UCSD-AML1 (cell line): ENCODE measurements around the gene WDFY4.

Experiments used
- DNase-seq: peaks from one replicate; lab custom pipeline; 2025; ENCODE audit not compliant: unreplicated experiment; lab: John Stamatoyannopoulos, UW

WDFY4 gene

DNA sequence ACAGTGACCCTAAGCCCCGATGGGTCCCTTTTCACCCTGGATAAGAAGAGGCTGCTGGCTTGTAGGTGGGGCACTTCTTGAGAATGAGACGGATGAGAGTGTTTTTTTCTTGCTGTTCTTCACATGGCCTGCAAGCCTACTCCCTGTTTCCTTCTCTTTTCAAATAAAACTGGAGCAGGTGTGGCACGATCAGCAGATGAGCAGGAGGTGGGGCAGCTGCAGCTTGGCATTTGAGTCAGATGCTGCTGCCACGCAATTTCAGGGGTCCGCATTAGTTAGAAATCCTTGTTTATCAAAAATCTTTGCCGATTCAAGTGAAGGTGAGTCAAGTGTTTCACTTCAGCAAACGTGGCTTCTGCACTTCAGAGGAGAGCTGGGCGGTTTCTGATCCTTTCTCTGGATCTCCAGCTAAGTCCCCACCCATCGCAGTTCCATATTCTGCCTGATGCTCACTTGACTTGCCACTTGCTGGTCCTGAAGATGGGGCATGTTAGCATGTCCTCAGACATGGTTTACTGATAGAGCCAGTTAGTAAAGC, 20.8 kb downstream of the WDFY4 start:
- no peak for DNase-seq

DNA sequence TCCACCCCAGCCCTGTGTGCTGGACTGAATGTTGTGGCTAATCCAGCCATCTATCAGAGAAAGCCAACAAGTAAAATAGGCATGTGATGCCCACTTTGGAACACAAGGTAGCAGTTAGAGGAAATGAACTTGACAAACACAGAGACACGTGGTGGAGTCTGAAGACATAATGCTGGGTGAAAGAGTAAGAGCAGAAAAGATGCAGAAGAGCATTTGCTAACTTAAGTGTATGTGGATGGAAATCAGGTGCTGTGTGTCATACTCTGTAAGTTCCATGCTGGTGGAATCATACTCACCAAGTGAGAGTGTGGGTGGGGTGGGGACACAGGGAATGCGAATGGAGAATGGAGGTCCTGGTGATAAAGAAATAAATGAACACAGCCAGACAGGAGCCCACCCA, 22.8 kb downstream of the WDFY4 start:
- DNase-seq: no peak

DNA sequence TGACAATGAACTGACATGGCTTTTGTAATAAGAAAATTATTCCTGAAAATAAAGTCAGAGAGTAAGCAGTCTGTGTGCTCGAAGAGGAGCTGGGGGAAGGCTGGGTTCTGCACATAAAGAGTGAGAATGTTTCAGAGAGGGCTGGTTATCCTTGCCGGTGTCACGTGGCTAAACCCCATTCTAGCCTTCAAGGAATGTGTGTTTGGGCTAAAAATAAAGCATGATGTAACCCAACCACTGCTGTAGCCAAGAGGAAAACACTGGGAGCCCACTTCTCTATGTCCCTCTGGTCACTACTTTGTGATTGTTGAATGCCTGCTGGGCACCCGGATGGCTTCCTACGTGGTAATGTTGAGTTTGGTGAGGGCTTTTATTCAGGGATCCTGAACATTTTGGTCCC, 23.5 kb downstream of the WDFY4 start:
- DNase-seq: no peak

DNA sequence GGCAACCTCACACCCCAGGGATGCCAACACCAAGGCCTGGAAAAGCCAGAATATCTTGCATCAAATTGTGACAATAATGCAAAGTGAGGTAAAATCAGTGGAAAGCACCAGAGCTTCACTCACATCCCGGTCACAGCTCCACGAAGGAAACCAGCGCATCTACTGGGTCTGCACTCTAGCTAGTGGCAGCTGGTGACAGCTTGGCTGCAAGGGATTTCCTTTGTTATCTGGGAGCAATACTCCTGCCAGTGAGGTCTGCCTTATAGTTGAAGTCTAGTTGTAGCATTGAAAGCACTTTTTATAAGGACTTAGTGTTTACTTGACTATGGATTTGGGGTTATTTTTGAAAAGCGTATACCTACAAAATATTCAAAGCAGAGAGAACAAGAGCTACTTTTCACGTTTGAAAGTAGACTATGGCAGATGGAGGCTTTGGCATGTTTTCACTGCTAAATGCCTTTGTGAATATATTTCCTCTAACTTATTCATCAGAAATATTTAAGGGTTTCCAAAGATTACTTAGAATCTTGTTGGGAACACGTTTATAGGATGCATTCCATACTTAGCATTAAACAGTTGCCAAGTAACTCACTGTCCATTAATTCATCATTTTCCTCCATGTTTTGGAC, 26.1 kb downstream of the WDFY4 start:
- DNase-seq: no peak

DNA sequence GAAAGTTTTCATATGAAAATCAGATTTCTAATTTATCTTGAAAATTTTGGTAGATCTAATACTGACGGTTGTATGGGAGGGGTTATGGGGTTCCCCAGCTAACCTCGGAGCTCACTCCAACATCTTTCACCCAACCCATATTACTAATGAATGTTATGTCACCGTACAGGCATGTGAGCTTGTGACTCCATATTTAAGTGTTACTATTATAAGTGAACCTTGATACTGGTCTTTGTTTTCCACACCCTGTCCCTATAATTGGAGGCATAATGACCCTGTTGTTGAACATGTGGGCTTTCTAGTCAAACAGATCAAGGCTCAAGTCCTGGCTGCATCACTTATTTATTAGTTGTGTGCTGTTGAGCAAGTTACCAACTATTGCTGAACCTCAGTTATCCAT, 27.2 kb downstream of the WDFY4 start:
- DNase-seq: no peak

DNA sequence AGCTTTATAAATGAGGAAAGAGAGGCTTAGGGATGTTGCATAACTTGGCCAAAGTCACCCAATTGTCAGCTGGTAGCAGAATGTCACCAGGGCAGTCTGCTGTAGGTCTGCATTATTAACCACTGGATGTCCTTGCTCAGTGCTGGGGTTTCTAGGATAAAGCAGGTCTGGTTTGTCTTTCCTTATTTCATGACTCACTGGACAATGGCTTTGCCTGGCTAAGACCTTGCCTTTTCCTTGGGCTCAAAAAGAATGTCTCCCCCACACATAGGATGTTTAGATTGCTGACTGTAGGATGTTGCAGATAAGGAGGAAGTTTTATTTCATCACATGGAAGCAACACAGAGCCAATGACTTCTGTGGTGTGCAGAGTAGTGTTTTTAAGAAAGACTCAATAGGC, 29.4 kb downstream of the WDFY4 start:
- DNase-seq: no peak

DNA sequence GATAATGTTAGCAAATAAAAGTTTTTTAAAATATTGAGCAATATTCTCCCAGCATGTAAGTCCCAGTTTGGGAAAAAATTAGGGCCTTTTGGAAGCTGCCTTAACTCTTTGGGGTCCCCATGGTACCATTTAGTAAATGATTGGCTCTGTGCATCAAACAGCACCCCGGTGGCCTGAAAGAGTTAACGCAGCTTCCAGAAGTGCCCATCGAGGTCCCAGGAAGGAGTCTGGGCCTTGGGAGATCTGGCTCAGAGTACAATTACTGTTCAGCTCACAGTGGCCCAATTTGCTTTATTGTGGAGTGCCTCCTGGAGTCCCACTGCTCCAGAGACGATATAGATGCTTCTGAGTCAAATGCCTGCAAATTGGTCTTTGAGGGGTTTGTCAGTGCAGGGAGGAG, 31.7 kb downstream of the WDFY4 start:
- DNase-seq: no peak

DNA sequence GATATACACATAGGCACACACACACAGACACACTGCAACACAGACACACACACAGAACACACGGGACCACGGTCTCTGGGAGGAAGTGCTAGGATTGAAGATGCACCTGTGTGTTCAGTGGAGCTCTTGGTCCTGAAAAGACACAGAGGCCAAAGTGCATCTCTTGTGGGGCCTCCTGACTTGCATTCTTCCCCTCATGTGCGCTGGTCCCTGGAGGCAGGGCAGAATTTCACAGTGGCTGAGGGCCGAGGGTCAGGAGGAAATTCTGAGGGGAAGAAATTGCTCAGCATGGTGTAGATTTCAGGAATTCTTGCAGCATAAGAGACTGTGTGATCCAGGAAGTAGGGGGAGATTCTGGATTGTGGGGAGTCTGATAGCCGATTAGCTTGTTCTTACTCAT, 35.9 kb downstream of the WDFY4 start:
- DNase-seq: no peak

DNA sequence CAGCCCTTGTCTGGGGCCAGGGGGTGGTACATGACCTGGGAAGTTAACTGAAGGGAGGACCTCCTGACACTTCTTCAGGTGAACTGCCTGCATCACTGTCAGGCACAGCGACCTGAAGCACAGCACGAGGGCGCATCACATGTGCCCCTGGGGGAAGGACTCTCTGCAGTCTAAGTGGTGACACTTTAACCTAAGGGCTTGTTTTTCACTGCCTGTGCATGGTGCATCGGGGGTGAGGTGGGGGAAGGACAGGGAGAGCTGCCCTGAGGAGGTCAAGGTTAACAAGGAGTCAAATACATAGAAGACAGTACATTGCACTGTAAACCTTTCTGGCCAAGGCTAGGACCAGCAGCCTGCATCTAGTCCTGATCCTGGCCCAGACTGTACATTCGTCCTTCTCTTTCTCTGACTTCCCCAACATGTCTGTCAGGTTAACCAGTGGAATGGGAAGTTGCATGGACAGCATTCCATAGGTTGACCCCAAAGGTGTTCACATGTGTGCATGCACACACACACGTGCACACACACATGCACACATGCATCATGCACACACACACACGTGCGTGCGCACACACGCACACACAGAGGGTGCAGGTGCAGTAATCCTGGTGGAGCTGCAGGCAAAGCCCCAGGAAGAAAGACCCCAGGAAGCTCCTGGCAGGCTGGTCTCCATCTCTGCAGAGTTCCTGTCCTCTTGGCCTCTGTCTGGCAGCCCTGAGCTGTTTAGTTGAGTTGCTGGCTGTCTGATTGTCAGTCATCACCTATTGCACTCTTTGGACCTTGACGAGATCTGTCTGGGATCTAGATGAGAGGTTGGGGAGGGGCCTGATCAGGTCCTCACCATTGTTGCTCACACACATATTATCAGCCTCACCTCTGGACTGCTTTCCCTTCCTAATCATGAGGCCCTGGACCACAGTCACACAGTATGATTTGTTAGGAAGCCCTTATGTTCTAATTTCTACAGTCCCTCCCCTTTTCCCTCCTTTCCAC, 37.8 kb downstream of the WDFY4 start:
- DNase-seq: no peak

DNA sequence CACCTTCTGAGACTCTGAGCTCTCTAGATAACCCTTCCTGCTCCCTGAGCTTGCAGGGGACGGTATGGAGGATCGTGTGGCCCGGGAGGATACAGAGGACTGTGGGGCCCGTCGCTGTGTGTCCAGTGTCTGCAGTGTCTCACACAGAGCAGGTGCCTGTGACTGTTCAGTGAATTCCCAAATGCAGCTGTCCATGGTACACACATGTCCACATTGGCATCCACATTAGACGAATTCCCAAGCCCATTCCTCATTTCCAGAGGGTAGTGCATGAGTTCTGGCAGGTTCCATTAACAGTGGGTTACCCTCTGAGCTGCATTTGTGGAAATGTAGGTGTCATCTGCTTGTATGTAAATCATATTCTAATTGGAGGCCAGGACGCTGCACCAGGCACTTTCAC, 39.5 kb downstream of the WDFY4 start:
- DNase-seq: no peak

DNA sequence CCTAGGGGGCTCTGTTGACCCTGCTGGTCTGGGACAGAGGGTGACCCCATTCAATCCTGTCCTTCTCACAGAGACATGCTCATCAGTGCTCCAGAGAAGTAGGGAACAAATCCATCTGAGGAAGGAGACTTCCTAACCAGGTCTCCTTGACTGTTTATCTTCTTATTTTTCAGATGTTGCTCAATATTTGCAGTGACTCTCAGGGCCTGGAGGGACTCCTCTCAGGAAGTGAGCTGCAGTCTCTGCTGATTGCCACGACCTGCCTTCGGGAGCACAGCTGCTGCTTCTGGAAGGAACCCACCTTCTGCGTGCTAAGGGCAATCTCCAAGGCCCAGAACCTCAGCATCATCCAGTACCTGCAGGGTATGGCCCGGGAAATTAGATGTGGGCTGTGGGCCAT, 41.0 kb downstream of the WDFY4 start:
- DNase-seq: no peak

DNA sequence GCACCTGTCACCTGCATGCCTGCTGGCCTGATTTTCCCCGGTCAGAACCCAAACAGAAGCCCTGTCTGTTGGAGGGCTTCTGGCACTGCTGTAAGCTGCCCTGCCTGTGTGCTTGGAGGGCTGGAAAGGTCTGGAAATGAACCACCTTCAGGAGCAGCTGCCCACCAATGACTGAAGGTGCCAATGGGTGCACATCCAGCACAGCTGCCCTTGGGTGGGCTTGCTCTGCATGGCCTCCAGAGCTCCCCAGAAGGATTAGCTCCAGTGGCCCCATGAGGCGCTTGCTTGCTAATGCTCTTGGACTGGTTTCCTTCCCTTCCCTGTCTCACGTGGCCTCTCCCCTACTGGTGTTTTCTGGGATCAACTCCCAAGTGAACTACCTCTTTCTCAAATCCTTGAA, 43.2 kb downstream of the WDFY4 start:
- DNase-seq: no peak

DNA sequence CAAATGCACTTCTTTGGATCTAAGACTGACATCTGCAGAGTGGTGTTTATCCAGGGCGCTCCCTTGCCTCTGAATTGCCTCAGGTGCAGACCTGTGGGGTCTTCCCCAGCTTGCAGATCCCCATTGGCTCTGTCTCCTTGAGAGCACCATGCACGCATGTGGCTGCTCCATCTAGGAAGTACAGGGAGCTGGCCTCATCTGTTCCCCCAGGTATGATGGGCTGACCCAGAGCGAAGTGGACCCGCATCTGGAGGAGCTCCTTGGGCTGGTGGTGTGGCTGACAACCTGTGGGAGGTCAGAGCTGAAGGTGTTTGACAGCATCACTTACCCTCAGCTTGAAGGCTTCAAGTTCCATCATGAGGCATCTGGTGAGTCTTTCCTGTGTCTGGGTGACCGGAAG, 44.5 kb downstream of the WDFY4 start:
- no peak for DNase-seq

DNA sequence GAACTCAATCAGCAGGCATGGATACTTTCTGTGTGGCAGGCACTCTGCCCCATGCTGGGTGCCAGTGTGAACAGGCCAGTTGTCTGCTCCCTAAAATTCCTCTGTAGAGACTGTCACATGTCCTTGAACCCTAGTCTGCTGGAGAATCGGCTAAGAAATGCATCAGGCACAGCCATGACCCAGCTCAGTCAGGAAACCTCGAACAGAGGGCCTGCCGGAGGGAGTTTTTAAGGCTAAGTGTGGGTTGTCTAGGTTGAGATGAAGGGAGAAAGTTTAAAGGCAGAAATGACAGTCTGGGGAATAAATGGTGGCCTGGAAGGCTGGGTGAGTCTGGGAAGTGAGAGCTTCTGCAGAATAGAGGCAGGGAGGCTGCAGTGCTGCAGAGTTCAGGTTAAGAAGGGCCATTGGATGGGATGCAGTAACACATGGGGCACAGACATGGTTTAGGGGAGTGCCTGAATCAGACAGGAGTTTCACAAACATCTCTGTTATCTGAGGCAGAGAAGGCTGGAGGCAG, 45.3 kb downstream of the WDFY4 start:
- DNase-seq: no peak

DNA sequence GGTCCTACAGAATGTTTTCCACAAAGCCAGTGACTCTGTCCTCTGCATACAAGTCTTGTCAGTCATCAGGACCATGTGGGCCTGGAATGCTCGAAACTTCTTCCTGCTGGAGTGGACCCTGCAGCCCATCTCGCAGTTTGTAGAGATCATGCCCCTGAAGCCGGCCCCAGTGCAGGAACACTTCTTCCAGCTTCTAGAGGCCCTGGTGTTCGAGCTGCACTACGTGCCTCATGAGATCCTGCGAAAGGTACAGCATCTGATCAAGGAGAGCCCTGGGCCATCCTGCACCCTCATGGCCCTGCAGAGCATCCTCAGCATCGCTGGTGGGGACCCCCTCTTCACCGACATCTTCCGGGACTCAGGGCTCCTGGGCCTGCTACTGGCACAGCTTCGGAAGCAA, 46.5 kb downstream of the WDFY4 start:
- no peak for DNase-seq

DNA sequence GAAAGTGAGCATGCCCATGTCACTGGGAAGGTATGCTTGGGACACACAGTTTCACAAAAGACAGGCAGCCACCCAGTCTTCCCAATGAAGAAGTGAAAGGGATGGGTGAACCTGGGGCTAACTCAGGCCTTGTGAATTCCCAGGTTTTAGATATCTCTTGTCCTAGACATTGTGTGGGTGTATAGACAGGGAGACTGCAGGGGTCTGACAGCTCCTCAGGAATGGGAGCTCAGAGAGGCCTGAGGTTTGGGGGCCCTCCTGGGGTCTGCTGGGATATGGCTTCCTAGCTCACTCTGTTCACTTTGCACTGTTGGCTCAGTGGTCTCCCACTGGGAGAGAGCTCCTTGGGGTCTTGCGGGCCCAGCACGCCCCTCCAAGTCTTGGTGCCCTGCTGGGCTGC, 47.0 kb downstream of the WDFY4 start:
- DNase-seq: no peak

DNA sequence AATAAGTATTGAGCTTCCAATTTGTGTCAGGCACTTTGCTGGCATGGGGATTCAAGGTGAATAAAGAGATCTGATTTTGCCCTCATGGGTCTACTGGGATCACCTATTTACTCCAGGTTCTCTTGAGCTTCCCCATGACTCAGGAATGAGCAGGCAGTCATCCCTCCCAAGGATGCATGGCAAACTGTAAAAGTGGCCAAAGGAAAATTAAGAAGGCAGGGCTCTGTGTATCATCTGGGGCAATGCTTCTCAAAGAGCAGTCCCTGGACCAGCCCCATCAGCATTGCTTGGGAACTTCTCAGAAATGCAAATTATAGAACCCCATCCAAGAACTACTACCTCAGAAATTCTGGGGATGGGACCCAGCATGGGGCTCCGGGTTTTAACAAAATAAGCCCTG, 48.7 kb downstream of the WDFY4 start:
- DNase-seq: no peak

DNA sequence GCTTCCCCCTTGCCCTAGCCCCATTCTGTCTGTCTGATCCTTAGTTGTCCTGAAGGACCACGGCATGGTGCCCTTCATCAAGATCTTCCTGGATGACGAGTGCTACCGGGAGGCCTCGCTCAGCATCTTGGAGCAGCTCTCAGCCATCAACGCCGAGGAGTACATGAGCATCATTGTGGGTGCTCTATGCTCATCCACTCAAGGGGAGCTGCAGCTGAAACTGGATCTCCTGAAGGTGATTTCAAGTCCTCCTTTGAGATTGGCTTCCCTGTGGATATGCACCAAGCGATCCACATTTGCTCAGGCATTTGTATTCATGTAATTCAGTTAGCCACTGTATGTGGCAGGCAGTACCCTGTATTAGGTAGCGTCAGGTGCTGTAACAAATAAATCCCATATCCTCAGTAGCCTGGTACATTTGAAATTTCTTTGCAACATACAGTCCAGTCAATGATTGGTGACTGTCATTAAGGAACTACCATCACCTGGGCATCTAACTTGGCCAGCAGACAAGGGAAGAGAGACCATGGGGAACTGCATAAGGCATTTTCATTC, 51.2 kb downstream of the WDFY4 start:
- DNase-seq: no peak

DNA sequence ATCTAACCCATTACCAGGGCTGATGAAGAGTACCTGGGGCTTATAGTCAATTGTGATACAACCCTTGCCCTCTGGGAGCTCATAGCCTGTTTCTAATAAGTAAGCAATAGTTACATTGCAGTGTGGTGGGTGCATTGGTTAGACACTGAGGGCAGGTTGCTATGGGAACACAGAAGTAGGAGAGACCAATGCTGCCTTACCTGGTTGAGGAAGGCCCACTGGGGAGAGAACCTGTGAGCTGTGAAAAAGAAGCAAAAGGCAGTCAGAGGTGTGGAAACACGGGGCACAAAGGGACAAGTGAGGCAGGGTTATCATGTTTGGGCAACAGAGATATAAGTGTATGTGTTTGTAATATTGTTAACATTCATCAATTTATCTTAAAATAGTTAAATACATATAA, 51.9 kb downstream of the WDFY4 start:
- no peak for DNase-seq

DNA sequence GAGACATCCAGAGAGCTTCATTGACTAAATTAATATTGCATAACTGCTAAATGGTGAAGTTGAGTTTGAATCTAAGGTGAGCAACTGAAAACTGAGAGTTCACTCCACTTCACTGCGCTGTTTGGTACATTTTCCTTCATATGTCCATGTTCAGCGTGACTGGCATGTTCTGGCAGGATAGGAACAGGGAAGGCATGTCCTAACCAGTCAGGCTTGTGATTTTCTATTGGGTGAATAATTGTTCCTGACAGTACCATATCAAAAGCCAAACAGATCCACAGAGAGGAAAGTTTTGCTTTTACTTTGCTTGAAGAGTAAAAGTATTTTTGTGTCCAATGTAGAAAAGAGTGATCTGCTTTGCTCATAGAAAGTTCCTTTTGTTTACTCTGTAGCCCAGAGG, 53.2 kb downstream of the WDFY4 start:
- no peak for DNase-seq

DNA sequence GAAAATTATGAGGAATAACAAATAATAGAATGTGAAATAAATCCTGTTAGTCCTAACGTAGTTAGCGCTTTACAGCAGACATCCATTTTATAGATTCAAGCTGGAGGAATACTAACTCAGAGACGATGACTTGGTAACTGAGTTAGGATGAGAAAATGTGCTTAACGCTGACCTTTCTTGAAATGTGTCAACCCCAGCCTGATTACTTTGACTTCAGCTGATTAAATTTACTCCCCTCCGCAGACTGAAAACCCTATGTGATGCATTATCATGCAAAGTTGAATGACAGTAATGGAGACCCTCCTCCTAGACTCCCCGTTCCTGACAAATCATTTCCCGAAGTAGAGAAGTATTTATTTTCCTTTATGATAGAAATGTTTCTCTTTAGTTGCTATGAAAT, 54.5 kb downstream of the WDFY4 start:
- DNase-seq: no peak
